RWPE2 (cell line): ENCODE data around the gene NUFIP2.

Experiments used
- ATAC-seq: fragments of 200-7000 bp; cut with Tn5 transposase; 3 replicates; pipeline ENCODE4 v1.9.1; 2021; ENCODE audit warnings: low read depth
- DNase-seq: peaks from one replicate; pipeline ENCODE4 v3.0.0-alpha.2; 2020; ENCODE audit warnings: low spot score
- H3K27ac ChIP-seq: fragments of 450-650 bp; 2 replicates; pipeline ENCODE4 v1.5.1; 2017; ENCODE audit warnings: mild to moderate bottlenecking; ENCODE audit not compliant: poor library complexity, severe bottlenecking
- H3K27me3 ChIP-seq: fragments of 250-450 bp; sonication (Bioruptor Pico); 2 replicates; pipeline ENCODE4 v1.5.1; 2021; ENCODE audit warnings: mild to moderate bottlenecking, moderate library complexity; ENCODE audit not compliant: insufficient read depth, poor library complexity, severe bottlenecking
- H3K36me3 ChIP-seq: fragments of 250-450 bp; sonication (Bioruptor Pico); 2 replicates; pipeline ENCODE4 v1.5.1; 2020; ENCODE audit warnings: low read depth, mild to moderate bottlenecking, moderate library complexity
- H3K4me1 ChIP-seq: fragments of 250-450 bp; sonication (Bioruptor Pico); 2 replicates; pipeline ENCODE4 v1.5.1; 2021; ENCODE audit warnings: mild to moderate bottlenecking, moderate library complexity; ENCODE audit not compliant: insufficient read depth, poor library complexity, severe bottlenecking
- H3K4me3 ChIP-seq: fragments of 250-450 bp; sonication (Bioruptor Pico); 2 replicates; pipeline ENCODE4 v1.5.1; 2021; ENCODE audit warnings: mild to moderate bottlenecking, moderate library complexity; ENCODE audit not compliant: severe bottlenecking
- H3K9me3 ChIP-seq: fragments of 250-450 bp; sonication (Bioruptor Pico); 2 replicates; pipeline ENCODE4 v1.5.1; 2021; ENCODE audit warnings: mild to moderate bottlenecking, moderate library complexity; ENCODE audit not compliant: severe bottlenecking
- CTCF ChIP-seq: fragments of 450-650 bp; IDR thresholded peaks from one replicate; pipeline ENCODE4 v1.5.1; 2017; ENCODE audit warnings: mild to moderate bottlenecking, moderate library complexity; ENCODE audit not compliant: poor library complexity, severe bottlenecking

NUFIP2 gene

GRCh38 chr17:29263916-29264315 is 30.0 kb downstream of the NUFIP2 start:
- no peak for TF ChIP-seq CTCF
- no peaks in the 10 kb centered on the region for H3K9me3 ChIP-seq
- no peak overlapping the region for H3K27ac ChIP-seq
- ATAC-seq (no peak), DNase-seq (no peak)
- H3K27me3 ChIP-seq: no peaks in the 10 kb centered on the region
- H3K36me3 ChIP-seq: peaks cover 95% of the 10 kb centered on the region
- H3K4me3 ChIP-seq: no peak overlapping the region
- peaks cover 2% of the 10 kb centered on the region for H3K4me1 ChIP-seq

- Histone ChIP-seq H3K36me3 (peaks cover 71% of the 10 kb centered on the region), H3K27ac (peak overlapping the region; percentile 41), H3K4me3 (no peak overlapping the region), H3K4me1 (peaks cover 37% of the 10 kb centered on the region), H3K27me3 (no peaks in the 10 kb centered on the region), H3K9me3 (no peaks in the 10 kb centered on the region)
- no peak for TF ChIP-seq CTCF
- DNase-seq (no peak), ATAC-seq (peak; percentile 44; the same call in 1 of the 3 replicates)
Measured at GRCh38 chr17:29257756-29258155, 36.2 kb downstream of the NUFIP2 start.

GRCh38 chr17:29256735-29257466 is 37.0 kb downstream of the NUFIP2 start:
- Histone ChIP-seq H3K27me3 (no peaks in the 10 kb centered on the region), H3K4me1 (peaks cover 37% of the 10 kb centered on the region), H3K27ac (peak overlapping the region; percentile 41), H3K9me3 (no peaks in the 10 kb centered on the region), H3K36me3 (peaks cover 63% of the 10 kb centered on the region), H3K4me3 (no peak overlapping the region)
- no peak for TF ChIP-seq CTCF
- ATAC-seq (peak; percentile 48; the same call in 2 of the 3 replicates), DNase-seq (no peak)

- Histone ChIP-seq H3K4me1 (peaks cover 37% of the 10 kb centered on the region), H3K4me3 (no peak overlapping the region), H3K9me3 (no peaks in the 10 kb centered on the region), H3K36me3 (peaks cover 54% of the 10 kb centered on the region), H3K27me3 (no peaks in the 10 kb centered on the region), H3K27ac (peak overlapping the region; percentile 41)
- no peak for TF ChIP-seq CTCF
- DNase-seq: no peak
- no peak for ATAC-seq
Measured at GRCh38 chr17:29255926-29256522, 37.9 kb downstream of the NUFIP2 start.

GRCh38 chr17:29253037-29253436 is 40.9 kb downstream of the NUFIP2 start:
- TF ChIP-seq CTCF: no peak
- Histone ChIP-seq H3K27ac (peak overlapping the region; percentile 12), H3K4me3 (no peak overlapping the region), H3K36me3 (peaks cover 24% of the 10 kb centered on the region), H3K4me1 (peaks cover 27% of the 10 kb centered on the region), H3K9me3 (no peaks in the 10 kb centered on the region), H3K27me3 (no peaks in the 10 kb centered on the region)
- ATAC-seq (no peak), DNase-seq (no peak)
